GM12872 (cell line): ENCODE data around the gene ITGB2.

ENCODE experiments used
- CTCF ChIP-seq: IDR thresholded peaks from 3 replicates; pipeline ENCODE4 v1.5.1; 2011; ENCODE audit warnings: low read depth, mild to moderate bottlenecking, low read length, moderate library complexity; ENCODE audit not compliant: insufficient read depth

Gene ITGB2

GRCh38 chr21:44931137-44931500 is 10.4 kb upstream of the ITGB2 start:
- TF ChIP-seq CTCF: no peak

GRCh38 chr21:44930543-44930981 is 9.9 kb upstream of the ITGB2 start:
- no peak for TF ChIP-seq CTCF

GRCh38 chr21:44929799-44930542 is 9.3 kb upstream of the ITGB2 start:
- no peak for TF ChIP-seq CTCF

- TF ChIP-seq CTCF: no peak
These were observed 8.6 kb upstream of the ITGB2 start for GRCh38 chr21:44929242-44929798.

- peak; percentile 17; the same call in 1 of the 3 replicates for TF ChIP-seq CTCF
These were observed 7.1 kb upstream of the ITGB2 start for GRCh38 chr21:44927587-44928461.

- no peak for TF ChIP-seq CTCF
These were observed 6.5 kb upstream of the ITGB2 start for GRCh38 chr21:44927259-44927586.

GRCh38 chr21:44926331-44927101 is 5.8 kb upstream of the ITGB2 start:
- TF ChIP-seq CTCF: 0 out of 3 replicates have a peak, but pooled peaks have one; percentile 17
